Keratinocyte (primary cell): ENCODE measurements around the gene MSTN. TPM values are rescaled to one million over a fixed set of nuclear protein-coding genes. Genes with fewer than 3 reads are reported as not detected.
A peak's percentile ranks its signal among the peaks of the same experiment; 100 is the strongest.

Experiments used
- DNase-seq: peaks from one replicate; pipeline ENCODE4 v3.0.0-alpha.2; 2011; ENCODE audit warnings: low read depth, missing footprints, low spot score
- FAIRE-seq: peaks from 2 replicates; lab custom pipeline; 2011; peaks lifted over from hg19 to GRCh38; lab: Jason Lieb, UNC
- H2AFZ ChIP-seq: 2 replicates; pipeline ENCODE4 v1.6.0; 2012; ENCODE audit warnings: low read length, control low read depth, inconsistent platforms; ENCODE audit not compliant: control insufficient read depth
- H3K27ac ChIP-seq: 2 replicates; pipeline ENCODE4 v1.5.1; 2011; ENCODE audit warnings: low read length; ENCODE audit not compliant: control insufficient read depth, insufficient read depth
- H3K27me3 ChIP-seq: 3 replicates; pipeline ENCODE4 v1.6.0; 2011; ENCODE audit warnings: low read length; ENCODE audit not compliant: control insufficient read depth, insufficient read depth; ENCODE audit errors: extremely low read depth
- H3K36me3 ChIP-seq, 2 experiments: 2 replicates in 1 of 2; 3 replicates in 1 of 2; pipeline ENCODE4 v1.5.1; 2011; ENCODE audit warnings: low read length in 2 of 2, mild to moderate bottlenecking in 1 of 2; ENCODE audit not compliant: control insufficient read depth in 2 of 2, insufficient read depth in 2 of 2; ENCODE audit errors: extremely low read depth in 1 of 2
- H3K4me1 ChIP-seq: 3 replicates; pipeline ENCODE4 v1.5.1; 2011; ENCODE audit warnings: low read length; ENCODE audit not compliant: control insufficient read depth, insufficient read depth; ENCODE audit errors: extremely low read depth
- H3K4me2 ChIP-seq: 3 replicates; pipeline ENCODE4 v1.6.0; 2011; ENCODE audit warnings: low read depth, low read length; ENCODE audit not compliant: control insufficient read depth, insufficient read depth; ENCODE audit errors: extremely low read depth
- H3K4me3 ChIP-seq, 3 experiments: fragments of 200-600 bp in 1 of 3; sonication (generic) in 1 of 3; 2 replicates in 2 of 3; 3 replicates in 1 of 3; pipeline ENCODE4 v1.5.1; 2011 to 2016; ENCODE audit warnings: low read length in 3 of 3, mild to moderate bottlenecking in 3 of 3, control low read depth in 2 of 3, inconsistent platforms in 1 of 3, low read depth in 1 of 3, mixed read lengths in 1 of 3, mixed run types in 1 of 3, moderate library complexity in 1 of 3; ENCODE audit not compliant: control insufficient read depth in 2 of 3, insufficient read depth in 2 of 3; ENCODE audit errors: extremely low read depth in 1 of 3
- H3K79me2 ChIP-seq: 2 replicates; pipeline ENCODE4 v1.6.0; 2012; ENCODE audit warnings: low read length; ENCODE audit not compliant: control insufficient read depth, insufficient read depth
- H3K9ac ChIP-seq: 3 replicates; pipeline ENCODE4 v1.6.0; 2011; ENCODE audit warnings: low read length; ENCODE audit not compliant: control insufficient read depth, insufficient read depth; ENCODE audit errors: extremely low read depth
- H3K9me1 ChIP-seq: 3 replicates; pipeline ENCODE4 v1.6.0; 2011; ENCODE audit warnings: low read length; ENCODE audit not compliant: control insufficient read depth, insufficient read depth; ENCODE audit errors: extremely low read depth
- H3K9me3 ChIP-seq: 2 replicates; pipeline ENCODE4 v1.5.1; 2012; ENCODE audit warnings: low read depth, low read length; ENCODE audit not compliant: control insufficient read depth
- H4K20me1 ChIP-seq: 3 replicates; pipeline ENCODE4 v1.6.0; 2011; ENCODE audit warnings: low read length; ENCODE audit not compliant: control insufficient read depth, insufficient read depth; ENCODE audit errors: extremely low read depth
- CTCF ChIP-seq, 3 experiments: IDR thresholded peaks in 1 of 3; conservative IDR thresholded peaks in 1 of 3; optimal IDR thresholded peaks in 1 of 3; 2 replicates in 2 of 3; 3 replicates in 1 of 3; pipeline versions ENCODE3 to v1.5.1; 2011; ENCODE audit warnings: low read length in 3 of 3, mild to moderate bottlenecking in 3 of 3, moderate library complexity in 2 of 3, control low read depth in 1 of 3, inconsistent platforms in 1 of 3; ENCODE audit not compliant: insufficient read depth in 2 of 3; ENCODE audit errors: extremely low read depth in 1 of 3
- EZH2 ChIP-seq: IDR thresholded peaks from one replicate; pipeline ENCODE4 v1.6.1; 2012; ENCODE audit warnings: inconsistent platforms, mild to moderate bottlenecking, low read length, moderate library complexity
- dilution Hi-C: fragments of 300-500 bp; cut with MboI; formaldehyde crosslinking; loops from one replicate; pipeline ENCODE4 v1.7.0; 2020; ENCODE audit warnings: low sequenced_read_pairs; ENCODE audit not compliant: extremely low pct_ligation_motif_present
- polyA plus RNA-seq, 5 experiments: library from polyadenylated mRNA; depleted of rRNA in 3 of 5; stranded (reverse) in 3 of 5; stranded (forward) in 1 of 5; unstranded in 1 of 5; fragments of >200 nt; gene quantifications; 1 replicate in 1 of 5; 2 replicates in 3 of 5; 3 replicates in 1 of 5; pipeline versions ENCODE4 v1.2.1 to v1.2.3, GENCODE V29; 2011 to 2012; ENCODE audit warnings: missing spikeins in 2 of 5, low read depth in 1 of 5, low replicate concordance in 1 of 5

The MSTN gene
- polyA plus RNA-seq, 1 donor (not counting 4 experiments of a cell fraction or from before 2014, with no cell fraction given), result not detected

GRCh38 chr2:190031969-190032618 is 30.4 kb downstream of the MSTN start:
- H4K20me1 ChIP-seq, result no peaks in the 10 kb centered on the region
- no peak overlapping the region for H3K27ac ChIP-seq
- H3K4me3 ChIP-seq, result no peak overlapping the region
- no peaks in the 10 kb centered on the region for H3K4me1 ChIP-seq
- no peaks in the 10 kb centered on the region for H3K36me3 ChIP-seq
- H3K9me3 ChIP-seq, result no peaks in the 10 kb centered on the region
- no peak for FAIRE-seq
- no peak overlapping the region for H3K4me2 ChIP-seq
- no peak overlapping the region for H2AFZ ChIP-seq
- dilution Hi-C loops, result no loop called here
- H3K79me2 ChIP-seq, result no peaks in the 10 kb centered on the region
- H3K9ac ChIP-seq, result no peak overlapping the region
- no peaks in the 10 kb centered on the region for H3K27me3 ChIP-seq
- H3K9me1 ChIP-seq, result no peaks in the 10 kb centered on the region
- no peak for DNase-seq
- TF ChIP-seq CTCF (optimal IDR thresholded peaks at IDR 0.05 in 1 of 3, IDR thresholded peaks at IDR 0.05 in 1 of 3, conservative IDR thresholded peaks at IDR 0.05 in 1 of 3; ENCODE audit: extremely low read depth in 1 of 3, insufficient read depth in 2 of 3, low read length in 3 of 3) (no peak), EZH2 (no peak)

- peak; percentile 65 for FAIRE-seq
- dilution Hi-C loops, result no loop called here
- no peaks in the 10 kb centered on the region for H3K9me1 ChIP-seq
Measured at GRCh38 chr2:190023860-190024259, 38.7 kb downstream of the MSTN start.

More at GRCh38 chr2:190023860-190024259, 38.7 kb downstream of the MSTN start:
- H3K4me1 ChIP-seq, result no peaks in the 10 kb centered on the region
- H3K79me2 ChIP-seq, result no peaks in the 10 kb centered on the region
- H3K27me3 ChIP-seq, result no peaks in the 10 kb centered on the region
- peak; percentile 13 for DNase-seq
- H3K27ac ChIP-seq, result no peak overlapping the region
- TF ChIP-seq CTCF (optimal IDR thresholded peaks at IDR 0.05 in 1 of 3, IDR thresholded peaks at IDR 0.05 in 1 of 3, conservative IDR thresholded peaks at IDR 0.05 in 1 of 3; ENCODE audit: extremely low read depth in 1 of 3, insufficient read depth in 2 of 3, low read length in 3 of 3), result peak; percentile 28 to 48 (median 36)
- TF ChIP-seq EZH2, result no peak
- H2AFZ ChIP-seq, result no peak overlapping the region
- H3K9ac ChIP-seq, result no peak overlapping the region
- H3K9me3 ChIP-seq, result no peaks in the 10 kb centered on the region
- no peak overlapping the region for H3K4me2 ChIP-seq
- H4K20me1 ChIP-seq, result no peaks in the 10 kb centered on the region
- no peak overlapping the region for H3K4me3 ChIP-seq
- no peaks in the 10 kb centered on the region for H3K36me3 ChIP-seq
